Smooth muscle cell of the coronary artery (primary cell): ENCODE data around the gene SLC2A2. TPM values are rescaled to one million over a fixed set of nuclear protein-coding genes. Genes with fewer than 3 reads are reported as not detected.

ENCODE experiments used
- total RNA-seq: library from RNA; depleted of rRNA; stranded (reverse); fragments of >200 nt; gene quantifications from 2 replicates; pipeline ENCODE4 v1.2.3, GENCODE V29; 2014; ENCODE audit warnings: low replicate concordance

SLC2A2 gene
- not detected in 2 replicates for total RNA-seq

DNA sequence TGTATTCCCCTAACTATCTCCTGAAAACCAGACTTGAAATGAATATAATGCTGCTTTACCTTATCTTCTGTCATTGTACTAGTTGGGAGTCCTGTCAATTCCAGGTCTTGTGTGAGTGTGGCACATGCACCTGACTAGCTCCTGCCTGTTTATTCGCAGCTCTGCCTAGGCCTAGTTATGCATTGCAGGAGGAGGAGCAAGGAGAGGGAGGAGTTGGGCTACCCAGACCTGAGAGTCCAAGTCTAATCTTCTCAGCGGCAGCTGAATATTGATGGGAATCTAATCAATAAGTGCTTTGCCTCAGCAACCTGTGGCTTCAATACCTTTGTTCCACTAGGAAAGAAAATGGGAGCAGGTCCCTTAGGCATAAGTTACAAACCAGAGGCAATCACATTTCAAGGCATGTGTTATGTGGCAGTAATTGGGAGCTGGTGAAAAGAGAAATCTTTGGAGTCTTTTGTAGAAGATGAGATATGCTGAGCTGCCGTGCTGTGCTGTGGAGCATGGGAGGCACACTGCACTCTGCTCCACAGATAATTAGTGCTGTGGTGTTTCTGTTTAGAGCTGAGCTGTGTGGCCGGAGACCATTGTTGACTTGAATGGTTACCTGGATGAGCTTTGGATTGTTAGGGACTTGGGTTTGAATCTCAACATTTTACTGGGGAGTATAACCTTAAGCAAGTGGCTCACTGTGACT, at the start of gene SLC2A2:
Gene SLC2A2, minus strand, starts transcription at position 124 of the 697 bp plus-strand sequence. Its CDS starts 50 bp downstream, at position 74.

Other genes starting within 250 kb of the SLC2A2 start
- 12.2 and 88.0 TPM in 2 replicates for gene RPL22L1, start 156.5 kb downstream of the SLC2A2 start, total RNA-seq
- 6.5 and 10.9 TPM in 2 replicates for gene EIF5A2, start 118.1 kb downstream of the SLC2A2 start, total RNA-seq